Neural cell (in vitro differentiated cells): Measurements from ENCODE around the gene ATE1.

Experiments used
- CTCF ChIP-seq: fragments of 450-650 bp; IDR thresholded peaks from 2 replicates; pipeline ENCODE4 v1.5.1; 2014; ENCODE audit warnings: antibody characterized with exemption, mild to moderate bottlenecking, moderate library complexity; ENCODE audit not compliant: poor library complexity, severe bottlenecking
- POLR2AphosphoS5 ChIP-seq: IDR thresholded peaks from 2 replicates; pipeline ENCODE4 v1.6.1; 2012

- TF ChIP-seq CTCF, result no peak
- TF ChIP-seq POLR2AphosphoS5, result no peak
These were observed 187.8 kb downstream of the ATE1 start for GRCh38 chr10:121740069-121740468.
